GM12892 (cell line): ENCODE results near the gene NAA80.

ENCODE experiments used
- DNase-seq: peaks from one replicate; pipeline ENCODE4 v3.0.0; 2011; ENCODE audit not compliant: insufficient read length
- FAIRE-seq: peaks from 2 replicates; lab custom pipeline; 2011; peaks lifted over from hg19 to GRCh38; lab: Jason Lieb, UNC
- POLR2A ChIP-seq: IDR thresholded peaks from 2 replicates; pipeline ENCODE4 v1.6.1; 2011; ENCODE audit warnings: low read depth, low read length, control low read depth
- POLR2AphosphoS5 ChIP-seq: IDR thresholded peaks from 2 replicates; pipeline ENCODE4 v1.6.1; 2011; ENCODE audit warnings: low read depth, low read length, control low read depth
- TAF1 ChIP-seq: IDR thresholded peaks from 2 replicates; pipeline ENCODE4 v1.6.1; 2011; ENCODE audit warnings: low read depth, mild to moderate bottlenecking, control low read depth, low read length, borderline replicate concordance

Gene NAA80

DNA sequence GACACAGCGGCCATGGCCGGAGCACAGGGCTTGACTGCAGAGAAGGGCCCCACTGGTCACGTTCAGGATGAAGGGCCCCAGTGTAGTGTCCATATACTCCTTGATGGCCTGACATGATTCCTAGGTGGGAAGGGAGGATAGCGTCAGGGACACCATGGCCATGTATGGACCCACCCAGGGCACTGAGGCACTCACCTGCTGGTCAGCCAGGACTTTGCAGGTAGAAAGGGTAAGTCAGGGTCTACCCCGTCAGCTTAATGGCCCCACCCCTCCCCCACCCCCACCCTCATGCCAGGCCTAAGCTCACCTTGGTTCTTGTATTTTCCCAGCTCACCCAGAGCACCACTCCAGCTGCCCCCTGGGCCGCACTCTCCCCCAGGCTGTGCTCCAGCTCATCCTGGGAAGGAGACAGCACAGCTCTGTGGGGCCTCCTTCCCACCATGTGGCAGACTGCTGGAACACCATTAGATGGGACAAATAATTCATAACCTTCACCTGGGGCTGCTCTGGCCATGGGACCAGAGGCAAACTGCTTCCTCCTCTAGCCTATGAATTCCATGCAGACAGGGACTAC is 1.6 kb upstream of the NAA80 start:
- TF ChIP-seq POLR2AphosphoS5 (no peak), TAF1 (no peak), POLR2A (no peak)
- DNase-seq (no peak), FAIRE-seq (no peak)

DNA sequence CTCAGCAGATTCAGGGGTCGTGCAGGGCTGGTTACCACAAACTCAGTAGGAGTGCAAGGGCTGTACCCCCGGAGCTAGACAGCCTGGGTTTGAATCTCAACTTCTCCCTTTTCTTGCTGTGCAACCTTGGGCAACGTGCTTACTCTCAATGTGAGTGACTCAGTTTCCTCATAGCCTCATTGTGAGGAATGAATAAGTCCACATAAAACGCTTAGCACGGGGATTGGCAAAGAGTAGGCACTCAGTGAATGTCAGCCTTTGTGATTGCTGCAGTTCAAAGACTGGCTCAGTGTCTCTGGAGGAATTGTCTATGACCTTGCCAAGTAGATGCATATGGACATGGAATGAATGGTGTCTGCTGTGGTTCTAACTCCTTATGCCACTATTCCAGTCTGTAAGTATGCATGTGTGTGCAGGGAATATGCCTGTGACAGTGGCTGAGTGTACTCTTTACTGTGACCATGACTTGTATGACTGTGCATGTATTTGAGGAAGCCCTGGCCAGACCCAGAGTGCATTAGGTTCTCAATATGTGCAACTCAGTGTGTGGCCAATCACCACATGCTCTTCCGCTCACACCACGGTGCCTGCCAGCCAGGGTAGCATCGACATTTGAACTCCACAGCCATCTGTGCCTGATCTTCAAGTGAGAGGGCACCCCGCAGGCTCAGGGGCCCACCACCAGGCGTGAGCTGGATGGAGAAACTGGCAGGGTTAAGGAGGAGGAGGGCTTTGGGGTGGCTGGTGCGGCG is 900 bp upstream of the NAA80 start:
- TF ChIP-seq POLR2A (peak; percentile 37), TAF1 (no peak)
- no peak for DNase-seq
- peak; percentile 33 for FAIRE-seq

DNA sequence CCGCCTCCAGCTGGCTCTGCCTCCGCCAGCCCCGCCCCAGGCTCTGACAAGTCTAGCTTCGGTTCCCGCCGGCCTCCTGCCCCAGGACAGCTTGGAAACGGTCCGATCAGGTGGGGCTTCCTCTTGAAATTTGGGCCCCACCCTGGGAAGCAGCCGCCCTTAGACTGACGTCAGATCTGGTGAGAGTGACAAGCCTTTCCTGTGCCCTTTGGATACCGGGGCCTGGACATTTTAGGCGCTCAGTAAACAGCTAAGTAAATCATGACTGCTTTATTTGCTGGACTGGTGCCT is 378 bp upstream of the NAA80 start:
- no peak for TF ChIP-seq TAF1
- no peak for TF ChIP-seq POLR2A
- no peak for TF ChIP-seq POLR2AphosphoS5
- no peak for DNase-seq
- FAIRE-seq, result no peak

DNA sequence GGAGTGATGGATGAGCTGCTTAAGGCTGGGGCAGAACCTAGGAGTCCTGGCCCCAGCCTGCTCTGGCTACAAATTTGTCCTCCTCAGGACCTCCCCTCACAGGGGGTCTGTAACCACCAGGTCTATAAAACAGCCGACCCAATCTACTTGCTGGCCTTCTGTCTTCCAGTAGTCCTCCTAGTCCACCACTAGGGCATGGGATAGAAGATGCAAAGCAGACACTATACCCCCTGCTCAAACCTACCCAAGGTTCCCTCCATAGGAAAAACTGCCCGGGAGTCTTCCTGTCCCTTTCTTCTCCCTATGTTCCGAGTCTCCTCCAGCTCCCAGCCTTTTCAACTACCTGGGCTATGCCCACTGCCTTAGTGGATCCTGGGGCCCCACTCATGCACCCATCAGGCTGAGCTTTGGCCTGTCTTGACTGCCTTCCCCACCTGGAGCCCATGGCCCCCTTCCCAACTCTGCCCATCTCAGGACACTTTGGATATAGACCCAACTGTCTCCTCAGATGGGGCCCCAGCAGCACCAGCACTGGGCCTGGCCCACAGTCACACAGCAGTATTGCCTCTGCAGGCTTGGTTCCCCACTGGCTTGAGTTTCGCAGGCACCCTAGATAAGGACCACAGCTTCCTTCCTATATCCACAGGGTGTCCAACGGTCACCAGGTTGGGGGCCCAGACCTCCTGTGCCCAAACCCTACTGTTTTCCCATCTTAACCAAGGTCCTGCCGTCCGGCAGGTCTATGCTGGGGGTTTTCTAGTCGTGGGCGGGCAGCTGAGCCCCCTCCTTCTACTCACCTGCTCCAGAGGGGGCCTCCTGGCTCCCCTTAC is 1.1 kb downstream of the NAA80 start:
- TF ChIP-seq POLR2AphosphoS5, result no peak
- TF ChIP-seq POLR2A, result no peak
- TF ChIP-seq TAF1, result no peak

DNA sequence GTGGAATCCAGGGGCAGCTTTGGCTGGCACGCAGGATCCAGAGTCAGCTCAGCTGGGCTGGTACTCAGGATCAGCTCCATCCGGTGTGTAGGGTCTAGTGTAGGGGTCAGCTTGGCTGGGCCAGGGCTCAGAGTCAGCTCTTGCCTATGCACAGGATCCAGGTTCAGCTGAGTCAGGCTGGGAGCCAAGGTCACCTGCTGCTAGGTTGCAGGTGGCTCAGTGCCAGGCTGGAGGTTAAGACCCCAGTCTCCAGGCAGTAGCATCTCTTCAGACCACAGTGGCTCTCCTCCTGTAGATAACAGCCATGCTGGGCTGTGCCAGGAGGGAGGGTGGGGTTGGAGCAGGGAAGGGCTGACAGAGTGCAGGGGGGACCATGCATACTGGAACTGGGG is 1.8 kb downstream of the NAA80 start:
- DNase-seq (no peak), FAIRE-seq (no peak)
- TF ChIP-seq POLR2AphosphoS5, result no peak
- TF ChIP-seq POLR2A, result no peak
- no peak for TF ChIP-seq TAF1

More for the DNA sequence above, 1.1 kb downstream of the NAA80 start:
- FAIRE-seq (peak; percentile 57), DNase-seq (no peak)

DNA sequence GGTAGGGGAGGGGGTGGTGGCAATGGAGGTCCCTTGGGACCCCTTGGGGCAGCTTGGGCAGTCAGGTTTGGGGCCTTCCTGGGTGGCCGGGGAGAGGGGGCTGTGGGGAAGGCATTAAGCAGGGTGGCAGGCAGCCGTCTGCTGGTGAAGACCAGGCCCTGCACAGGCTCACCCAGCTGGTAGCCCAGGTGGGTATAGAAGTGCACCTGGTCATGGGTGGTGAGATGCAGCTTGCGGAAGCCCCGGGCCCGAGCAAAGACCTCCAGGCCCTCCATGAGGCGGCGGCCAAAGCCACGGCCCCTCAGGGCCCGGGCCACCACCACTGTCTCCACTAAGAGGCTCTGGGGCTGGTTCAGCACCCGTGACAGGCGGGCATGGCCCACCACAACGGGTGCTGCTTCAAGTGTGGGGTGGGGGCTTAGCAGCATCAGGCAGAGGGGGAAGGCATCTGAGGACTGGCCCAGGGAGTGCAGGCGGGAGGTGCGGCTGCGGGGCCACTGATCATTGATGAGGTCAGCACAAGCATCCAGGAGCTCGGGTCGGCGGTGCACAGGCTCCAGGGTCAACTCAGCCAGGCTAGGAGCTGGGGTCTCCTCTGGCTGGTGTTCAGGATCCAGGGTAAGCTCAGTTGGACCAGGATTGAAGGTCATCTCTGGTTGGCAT is 2.4 kb downstream of the NAA80 start:
- DNase-seq, result no peak
- no peak for TF ChIP-seq POLR2A
- no peak for FAIRE-seq

DNA sequence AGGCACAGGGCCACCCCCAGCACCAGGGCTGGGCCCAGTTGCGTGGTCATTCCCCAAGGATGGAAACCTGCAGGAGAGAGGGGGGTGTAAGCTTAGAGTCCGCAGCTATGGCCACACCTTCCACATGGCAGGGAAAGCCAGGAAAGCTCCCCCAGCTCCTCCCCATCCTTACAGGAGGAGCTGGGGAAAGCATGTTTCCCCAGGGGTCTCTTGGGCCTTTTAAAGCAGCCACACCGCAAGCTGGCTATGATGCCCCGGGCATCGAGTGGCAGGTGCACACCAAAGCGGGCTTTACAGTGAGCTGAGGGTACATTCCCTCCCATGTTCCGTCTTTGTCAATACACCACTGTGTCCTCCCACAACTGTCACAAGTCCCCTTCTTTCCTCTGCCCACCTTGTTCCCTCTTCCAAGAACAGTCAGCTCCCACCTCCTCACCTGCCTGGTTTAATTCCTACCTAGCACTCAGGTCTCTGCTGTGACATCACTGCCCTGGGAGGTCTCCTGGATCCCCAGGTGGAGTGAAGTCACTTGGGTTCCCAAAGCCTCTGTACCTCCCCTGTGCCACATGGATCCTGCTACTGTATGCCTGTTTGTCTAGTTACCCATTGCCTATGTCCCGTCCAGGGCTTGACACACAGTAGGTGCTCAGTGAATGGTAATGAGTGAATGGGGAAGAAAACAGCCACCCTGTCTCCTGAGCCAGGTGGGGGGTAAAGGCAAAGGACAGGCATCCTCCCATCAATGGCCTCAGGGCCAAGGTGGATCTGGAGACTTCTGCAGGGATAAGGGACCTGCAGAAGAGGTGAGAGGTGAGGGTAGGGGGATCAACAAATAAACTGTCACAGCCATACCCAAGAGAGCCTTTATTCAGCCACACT is 3.4 kb downstream of the NAA80 start:
- DNase-seq (no peak), FAIRE-seq (no peak)
- TF ChIP-seq POLR2AphosphoS5, result no peak
- TF ChIP-seq TAF1, result no peak
- TF ChIP-seq POLR2A, result no peak

DNA sequence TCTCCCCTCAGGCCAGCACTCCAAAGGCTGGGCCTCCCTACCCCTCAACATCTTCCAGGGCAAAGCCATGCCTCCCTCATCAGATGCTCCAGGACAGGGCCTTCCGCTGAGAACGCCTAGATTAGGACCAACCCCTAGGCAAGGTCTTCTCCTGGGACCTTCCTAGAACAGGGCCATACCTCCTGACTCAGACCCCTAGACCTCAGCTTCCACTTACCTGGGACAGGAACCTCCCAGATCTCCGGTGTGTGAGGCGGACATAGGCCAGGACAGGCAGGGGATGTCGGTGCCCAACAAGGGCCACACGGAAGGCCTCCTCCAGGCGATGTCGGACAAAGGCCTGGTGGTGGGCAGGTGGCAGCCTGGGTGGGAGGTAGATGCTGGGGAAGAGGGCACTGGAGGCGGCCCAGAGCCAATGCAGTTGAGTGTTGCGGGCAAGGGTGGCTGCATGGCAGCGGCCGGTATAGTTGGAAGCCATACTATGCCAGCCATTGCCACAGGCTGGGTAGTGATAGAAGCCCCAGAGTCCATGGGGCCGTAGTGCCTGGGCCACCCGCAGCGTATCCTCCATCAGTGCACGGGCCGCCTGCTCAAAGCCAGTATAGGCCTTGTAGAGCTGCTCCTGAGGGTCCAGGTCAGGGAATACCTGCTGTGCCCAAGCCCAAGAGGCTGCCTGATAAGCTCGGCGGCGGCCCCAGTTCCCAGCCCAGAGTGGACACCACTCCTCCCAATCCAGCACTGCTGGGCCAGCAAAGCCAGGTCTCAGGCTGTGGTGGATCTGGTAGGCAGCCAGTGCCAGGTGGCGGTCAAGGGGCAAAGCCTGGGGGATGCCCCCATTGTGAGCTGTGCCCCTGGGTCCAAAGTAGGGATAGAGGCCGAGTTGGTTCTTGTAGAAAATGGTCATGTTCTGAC is 4.5 kb downstream of the NAA80 start:
- no peak for FAIRE-seq
- TF ChIP-seq TAF1, result no peak
- no peak for TF ChIP-seq POLR2AphosphoS5
- TF ChIP-seq POLR2A, result no peak
- DNase-seq, result no peak

DNA sequence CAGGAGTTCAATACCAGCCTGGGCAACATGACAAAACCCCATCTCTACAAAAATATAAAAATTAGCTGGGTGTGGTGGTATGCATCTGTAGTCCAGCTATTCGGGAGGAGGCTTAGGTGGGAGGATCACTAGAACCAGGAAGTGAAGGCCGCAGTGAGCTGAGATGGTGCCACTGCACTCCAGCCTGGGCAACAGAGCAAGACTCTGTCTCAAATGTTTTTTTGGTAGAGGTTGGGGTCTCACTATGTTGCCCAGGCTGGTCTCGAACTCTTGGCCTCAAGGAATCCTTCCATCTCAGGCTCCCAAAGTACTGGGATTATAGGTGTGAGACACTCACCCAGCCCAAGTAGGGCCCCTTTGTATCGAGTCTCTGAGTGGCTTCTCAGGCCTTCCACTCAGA is 5.1 kb downstream of the NAA80 start:
- TF ChIP-seq TAF1 (no peak), POLR2AphosphoS5 (no peak), POLR2A (no peak)
- FAIRE-seq, result no peak
- no peak for DNase-seq

DNA sequence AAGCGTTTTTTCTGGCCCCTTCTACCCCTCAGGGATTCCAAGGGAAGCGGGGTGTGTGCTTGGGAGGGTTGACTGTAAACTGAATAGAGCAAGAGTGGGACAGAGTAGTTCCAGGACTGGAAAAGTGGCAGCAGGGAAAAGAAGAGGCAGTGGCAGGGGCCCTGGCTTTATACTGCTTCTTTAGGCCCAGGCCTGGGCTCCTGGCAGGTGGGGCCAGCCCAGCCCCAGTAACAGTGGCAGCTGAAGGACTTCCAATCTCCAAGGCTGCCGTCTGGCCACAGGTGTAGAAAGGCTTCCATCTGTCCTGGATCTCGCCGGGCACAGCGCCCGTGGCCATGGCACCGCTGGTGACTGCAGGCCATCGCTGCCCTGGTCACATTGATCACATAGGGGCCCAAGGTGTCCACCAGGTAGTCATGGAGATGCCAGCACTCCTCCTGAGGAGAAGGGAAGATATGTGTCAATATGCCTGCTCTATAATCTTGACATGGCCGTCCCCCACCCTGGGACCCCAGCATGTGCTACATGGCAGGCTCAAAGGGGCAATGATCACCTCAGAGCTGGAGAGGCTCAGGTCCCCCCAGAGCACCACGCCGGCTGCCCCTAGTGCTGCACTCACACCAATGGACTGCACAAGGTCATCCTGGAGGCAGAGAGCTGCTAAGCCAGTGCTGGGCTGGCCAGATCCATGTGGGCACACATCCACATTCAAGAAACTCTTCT is 6.0 kb downstream of the NAA80 start:
- DNase-seq, result no peak
- no peak for TF ChIP-seq POLR2A
- no peak for TF ChIP-seq POLR2AphosphoS5
- TF ChIP-seq TAF1, result no peak
- FAIRE-seq, result no peak
